Activated CD4-positive, alpha-beta T cell treated with anti-CD3 and anti-CD28 coated beads, Interleukin-10, Interleukin-2, amounts not matched to agents 100 ng/mL and 50 ng/mL, durations not matched to agents 16 hours and 8 hours (primary cell): Measurements from ENCODE around the gene MIA3.
A peak's percentile ranks its signal among the peaks of the same experiment; 100 is the strongest.

Experiments used
- DNase-seq: peaks from one replicate; pipeline ENCODE4 v3.0.0-alpha.2; 2020

MIA3 gene

GRCh38 chr1:222618880-222619596 is 1.1 kb downstream of the MIA3 start:
- peak; percentile 28 for DNase-seq

- no peak for DNase-seq
Measured at GRCh38 chr1:222620566-222620965, 2.7 kb downstream of the MIA3 start.

GRCh38 chr1:222622765-222623164 is 4.9 kb downstream of the MIA3 start:
- DNase-seq = no peak

- DNase-seq = no peak
Measured at GRCh38 chr1:222623458-222623857, 5.6 kb downstream of the MIA3 start.

- no peak for DNase-seq
Measured at GRCh38 chr1:222624214-222624613, 6.3 kb downstream of the MIA3 start.

GRCh38 chr1:222627232-222627631 is 9.3 kb downstream of the MIA3 start:
- no peak for DNase-seq

GRCh38 chr1:222629921-222630535 is 12.1 kb downstream of the MIA3 start:
- no peak for DNase-seq

- DNase-seq = no peak
Measured at GRCh38 chr1:222631611-222632208, 13.8 kb downstream of the MIA3 start.

- DNase-seq = no peak
Measured at GRCh38 chr1:222632749-222633148, 14.9 kb downstream of the MIA3 start.

GRCh38 chr1:222634180-222635013 is 16.5 kb downstream of the MIA3 start:
- DNase-seq = peak; percentile 80

- no peak for DNase-seq
Measured at GRCh38 chr1:222641269-222641948, 23.5 kb downstream of the MIA3 start.

GRCh38 chr1:222642468-222642867 is 24.6 kb downstream of the MIA3 start:
- no peak for DNase-seq

GRCh38 chr1:222643606-222643937 is 25.7 kb downstream of the MIA3 start:
- no peak for DNase-seq

- DNase-seq = peak; percentile 98
Measured at GRCh38 chr1:222643938-222644635, 26.2 kb downstream of the MIA3 start.

- no peak for DNase-seq
Measured at GRCh38 chr1:222644636-222644980, 26.7 kb downstream of the MIA3 start.

GRCh38 chr1:222652676-222653075 is 34.8 kb downstream of the MIA3 start:
- DNase-seq = no peak

- DNase-seq = peak; percentile 88
Measured at GRCh38 chr1:222653178-222653827, 35.4 kb downstream of the MIA3 start.

GRCh38 chr1:222654849-222655248 is 37.0 kb downstream of the MIA3 start:
- peak; percentile 88 for DNase-seq

GRCh38 chr1:222656391-222657155 is 38.7 kb downstream of the MIA3 start:
- no peak for DNase-seq

- DNase-seq = no peak
Measured at GRCh38 chr1:222657899-222658298, 40.0 kb downstream of the MIA3 start.

- no peak for DNase-seq
Measured at GRCh38 chr1:222663431-222663934, 45.6 kb downstream of the MIA3 start.
